ENCODE results near the gene MMP2.

MMP2 gene

GRCh38 chr16:55495616-55496289, 16.8 kb downstream of the MMP2 start:
- no peak for DNase-seq

- no peak for DNase-seq
These were observed 17.6 kb downstream of the MMP2 start for GRCh38 chr16:55496509-55497145.

- DNase-seq, result no peak
These were observed 18.6 kb downstream of the MMP2 start for GRCh38 chr16:55497558-55497957.

GRCh38 chr16:55498101-55498500, 19.1 kb downstream of the MMP2 start:
- no peak for DNase-seq

GRCh38 chr16:55499281-55499680, 20.3 kb downstream of the MMP2 start:
- no peak for DNase-seq

- DNase-seq, result no peak
These were observed 21.0 kb downstream of the MMP2 start for GRCh38 chr16:55499951-55500529.

GRCh38 chr16:55500530-55501011, 21.6 kb downstream of the MMP2 start:
- no peak for DNase-seq

GRCh38 chr16:55501549-55502322, 22.7 kb downstream of the MMP2 start:
- no peak for DNase-seq

- no peak for DNase-seq
These were observed 23.9 kb downstream of the MMP2 start for GRCh38 chr16:55502801-55503366.

GRCh38 chr16:55503726-55504550, 24.9 kb downstream of the MMP2 start:
- DNase-seq, result no peak

- no peak for DNase-seq
These were observed 26.5 kb downstream of the MMP2 start for GRCh38 chr16:55505333-55506015.

GRCh38 chr16:55506083-55506482, 27.1 kb downstream of the MMP2 start:
- no peak for DNase-seq

- DNase-seq, result no peak
These were observed 27.7 kb downstream of the MMP2 start for GRCh38 chr16:55506708-55507107.

GRCh38 chr16:55508271-55508921, 29.4 kb downstream of the MMP2 start:
- no peak for DNase-seq

- no peak for DNase-seq
These were observed 30.2 kb downstream of the MMP2 start, which contains the start of gene LPCAT2 for GRCh38 chr16:55508941-55509931. TSS of gene LPCAT2 (plus strand) at chr16:55509072. CDS start at chr16:55509182, 110 bp downstream.

GRCh38 chr16:55510185-55510805, 31.3 kb downstream of the MMP2 start:
- DNase-seq, result no peak

- no peak for DNase-seq
These were observed 33.9 kb downstream of the MMP2 start for GRCh38 chr16:55512941-55513340.

GRCh38 chr16:55513616-55514015, 34.6 kb downstream of the MMP2 start:
- no peak for DNase-seq

GRCh38 chr16:55515111-55515510, 36.1 kb downstream of the MMP2 start:
- no peak for DNase-seq
